HuH-7 (cell line): ENCODE measurements around the gene WASL.
A peak's percentile ranks its signal among the peaks of the same experiment; 100 is the strongest.
"Not testable (repeated sequence)": the region's sequence is repeated elsewhere in the genome, so short reads cannot be mapped to it uniquely, and the experiment has no call there.

Experiments
- DNase-seq: peaks from one replicate; pipeline ENCODE4 v3.0.0; 2011; ENCODE audit warnings: low spot score

The WASL gene

GRCh38 chr7:123769371-123769770, 20.6 kb upstream of the WASL start:
- peak; percentile 42 for DNase-seq

GRCh38 chr7:123768493-123768892, 19.7 kb upstream of the WASL start:
- no peak for DNase-seq

DNA sequence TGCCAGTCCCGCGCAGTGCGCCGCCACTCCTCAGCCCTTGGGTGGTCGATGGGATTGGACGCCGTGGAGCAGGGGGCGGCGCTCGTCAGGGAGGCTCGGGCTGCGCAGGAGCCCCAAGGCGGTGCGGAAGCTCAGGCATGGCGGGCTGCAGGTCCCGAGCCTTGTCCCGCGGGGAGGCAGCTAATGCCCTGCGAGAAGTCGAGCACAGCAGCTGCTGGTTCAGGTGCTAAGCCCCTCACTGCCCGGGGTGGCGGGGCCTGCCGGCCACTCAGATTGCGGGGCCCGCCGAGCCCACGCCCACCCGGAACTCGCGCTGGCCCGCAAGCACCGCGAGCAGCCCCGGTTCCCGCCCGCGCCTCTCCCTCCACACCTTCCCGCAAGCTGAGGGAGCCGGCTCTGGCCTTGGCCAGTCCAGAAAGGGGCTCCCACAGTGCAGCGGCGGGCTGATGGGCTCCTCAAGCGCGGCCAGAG, 14.4 kb upstream of the WASL start:
- no peak for DNase-seq

GRCh38 chr7:123761729-123762128, 12.9 kb upstream of the WASL start:
- DNase-seq, result no peak

DNA sequence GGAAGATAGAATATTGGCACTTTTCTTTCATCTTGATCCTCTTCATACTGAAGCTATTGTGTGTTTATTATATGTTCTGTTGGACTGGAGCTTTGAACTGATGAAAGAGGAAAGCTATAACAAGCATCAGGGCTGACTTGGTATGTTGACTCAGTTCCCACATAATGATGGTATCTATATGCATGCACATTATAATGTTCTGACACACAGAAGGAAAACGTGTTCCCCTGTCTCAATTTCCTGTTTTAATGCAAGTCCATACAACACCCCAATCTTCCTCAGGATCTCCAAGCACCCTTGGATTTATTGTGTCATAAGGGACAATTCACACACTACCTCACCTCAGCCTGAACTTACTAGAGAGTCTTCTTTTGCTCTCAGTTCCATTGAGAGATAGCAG, 8.3 kb upstream of the WASL start:
- DNase-seq, result no peak

GRCh38 chr7:123755338-123755737, 6.5 kb upstream of the WASL start:
- DNase-seq, result no peak

DNA sequence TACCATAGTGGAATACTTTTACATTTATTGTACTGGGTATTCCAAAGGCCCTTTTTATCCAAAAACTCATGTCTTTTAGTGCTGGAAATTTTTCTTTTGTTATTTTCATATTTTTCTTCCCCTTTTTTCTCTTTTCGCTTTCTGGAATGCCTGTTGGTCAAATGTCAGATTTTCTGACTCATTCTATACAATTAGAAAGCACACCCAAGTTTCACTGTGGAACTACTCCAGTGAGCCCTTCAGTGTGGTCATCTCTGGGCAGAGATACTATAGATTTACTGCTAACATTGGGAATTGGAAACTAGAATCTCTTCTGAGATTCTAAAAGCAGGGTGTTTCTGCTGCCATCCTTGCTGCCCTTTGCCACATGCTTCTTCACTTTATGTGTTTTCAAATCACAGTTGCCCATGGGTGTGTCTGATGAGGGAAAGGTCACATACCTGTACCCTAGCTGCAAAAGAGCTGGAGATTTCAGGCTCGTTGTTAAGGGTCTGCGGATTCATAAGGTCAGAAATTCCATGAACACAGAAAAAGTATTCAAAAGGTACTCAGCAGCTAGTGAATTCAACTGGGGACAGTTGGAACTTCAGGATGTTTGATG, 5.6 kb upstream of the WASL start:
- no peak for DNase-seq

DNA sequence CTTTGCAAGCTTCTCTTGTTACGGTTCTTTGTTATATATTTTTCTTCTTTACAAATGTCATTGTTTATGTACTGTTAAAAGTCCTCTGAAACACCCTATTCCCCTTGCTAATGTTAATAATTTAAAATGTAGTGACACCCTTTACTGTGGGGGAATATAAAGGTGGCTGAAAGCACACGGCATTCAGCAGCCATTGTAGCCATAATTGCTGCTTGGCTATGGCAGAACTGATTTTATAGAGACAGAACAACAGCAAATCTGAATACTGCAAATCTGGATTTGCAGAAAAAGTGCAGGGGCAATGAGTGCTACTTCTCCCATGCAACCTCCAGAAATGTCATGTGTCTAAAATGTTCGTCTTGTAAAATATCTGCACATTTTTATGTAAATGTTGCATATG, 3.7 kb upstream of the WASL start:
- DNase-seq, result no peak

- no peak for DNase-seq
These were observed 3.0 kb upstream of the WASL start for GRCh38 chr7:123751821-123752220.

GRCh38 chr7:123750389-123751230, 1.8 kb upstream of the WASL start:
- DNase-seq, result no peak

- peak; percentile 59 for DNase-seq
These were observed 694 bp upstream of the WASL start for GRCh38 chr7:123749537-123749857.

- DNase-seq, result no peak
These were observed 551 bp downstream of the WASL start for GRCh38 chr7:123748171-123748733.

GRCh38 chr7:123747620-123748141, 1.1 kb downstream of the WASL start:
- DNase-seq, result peak; percentile 84

- DNase-seq, result no peak
These were observed 1.8 kb downstream of the WASL start for GRCh38 chr7:123746931-123747488.

DNA sequence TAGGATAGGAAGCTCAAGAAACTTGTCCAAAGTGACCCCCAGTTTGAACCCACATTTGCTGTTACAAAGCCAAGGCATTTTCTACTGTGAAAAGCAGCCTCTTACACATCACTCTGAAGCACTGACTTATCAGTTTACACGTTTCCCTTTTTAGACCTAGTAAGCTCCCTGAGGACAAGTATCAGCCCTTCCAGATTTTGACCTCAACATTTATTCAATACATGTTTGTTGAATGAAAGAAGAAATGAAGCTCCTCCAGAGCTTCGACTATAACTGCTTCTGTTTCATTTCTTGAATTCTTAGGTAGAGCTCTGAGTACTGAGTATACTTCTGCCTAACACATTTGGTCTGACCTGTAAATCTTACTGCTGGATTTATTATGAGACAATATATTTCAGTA, 2.7 kb downstream of the WASL start:
- DNase-seq, result no peak

GRCh38 chr7:123745437-123745836, 3.4 kb downstream of the WASL start:
- no peak for DNase-seq

- no peak for DNase-seq
These were observed 4.4 kb downstream of the WASL start for GRCh38 chr7:123744416-123744815.

GRCh38 chr7:123741940-123742339, 6.9 kb downstream of the WASL start:
- no peak for DNase-seq

DNA sequence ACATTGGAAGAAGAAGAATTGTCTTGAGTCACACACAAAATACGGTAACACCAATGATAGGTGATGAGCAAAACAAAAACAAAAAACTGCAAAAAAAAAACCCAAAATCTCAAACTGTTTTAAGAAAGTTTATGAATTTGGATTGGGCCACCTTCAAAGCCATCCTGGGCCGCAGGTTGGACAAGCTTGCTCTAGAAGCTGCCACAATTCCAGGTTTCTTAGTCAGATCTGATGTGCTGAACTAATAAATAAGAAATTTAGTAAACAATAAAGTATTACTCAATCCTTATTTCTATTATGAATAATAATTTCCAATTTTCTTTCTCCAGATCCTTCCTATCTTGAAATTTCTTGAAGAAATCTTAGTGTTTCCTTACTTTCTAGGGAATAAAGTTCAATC, 10.0 kb downstream of the WASL start:
- no peak for DNase-seq

DNA sequence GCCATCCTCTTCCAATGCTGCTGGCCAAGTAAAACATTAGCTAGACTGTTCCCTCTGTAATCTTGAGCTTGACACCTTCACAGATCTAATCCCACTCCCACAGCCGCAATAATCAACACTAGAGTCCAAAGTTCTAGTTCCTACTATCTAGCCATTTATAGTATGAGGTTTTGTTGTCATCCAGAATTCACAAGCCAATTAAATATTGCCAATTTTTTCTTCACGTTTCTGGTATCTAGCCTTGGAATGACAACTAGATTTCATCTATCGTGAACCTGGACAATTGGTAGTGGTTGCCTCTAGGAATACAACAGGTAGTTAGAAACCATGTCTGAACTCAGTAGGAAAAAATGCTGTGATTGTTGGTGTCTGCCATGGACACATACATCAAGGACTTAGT, 10.4 kb downstream of the WASL start:
- DNase-seq, result peak; percentile 43

- DNase-seq, result not testable (repeated sequence)
These were observed 11.6 kb downstream of the WASL start for GRCh38 chr7:123737168-123737674.

DNA sequence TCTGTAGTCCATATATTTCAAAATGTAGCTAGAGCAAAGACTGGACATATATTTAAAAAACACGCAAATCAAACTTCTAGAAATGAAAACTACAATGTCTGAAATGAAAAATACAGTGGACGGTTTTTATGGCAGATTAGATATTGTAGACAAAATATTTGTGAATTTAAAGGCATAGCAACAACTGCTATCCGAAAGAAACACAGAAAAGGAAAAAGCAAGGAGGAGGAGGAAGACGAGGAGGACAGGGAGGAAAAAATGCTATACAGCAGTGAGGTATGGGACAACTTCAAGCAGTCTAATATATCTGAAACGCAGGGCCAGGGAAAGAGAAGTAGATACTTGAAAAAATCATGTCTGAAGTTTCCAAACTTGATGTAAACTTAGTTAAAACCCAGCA, 13.3 kb downstream of the WASL start:
- DNase-seq, result no peak

DNA sequence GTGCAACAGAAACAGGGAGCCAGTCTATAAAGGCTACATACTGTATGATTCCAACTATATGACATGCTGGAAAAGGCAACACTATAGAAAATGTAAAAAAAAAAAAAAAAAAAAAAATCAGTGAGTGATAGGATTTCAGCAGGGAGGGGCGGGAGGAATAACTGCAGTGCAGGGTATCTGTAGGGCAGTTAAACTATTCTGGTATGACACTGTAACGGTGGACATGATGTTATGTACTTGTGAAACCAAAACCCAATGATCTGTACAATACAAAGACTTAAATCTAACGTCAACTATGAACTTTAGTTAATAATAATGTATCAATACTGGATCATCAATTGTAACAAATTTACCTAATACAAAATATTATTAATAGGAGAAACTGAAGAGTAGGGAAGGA, 14.3 kb downstream of the WASL start:
- DNase-seq, result no peak
